ENCODE results near the gene VSX1. TPM values are rescaled to one million over a fixed set of nuclear protein-coding genes. Genes with fewer than 3 reads are reported as not detected.
A peak's percentile ranks its signal among the peaks of the same experiment; 100 is the strongest.

Gene VSX1
- total and polyA plus RNA-seq, 2 experiments from 2014 or later, result not detected

- Histone ChIP-seq H3K9me2 (replicated peaks; ENCODE audit: insufficient read depth) (no peaks in the 10 kb centered on the region), H3K9me3 (ENCODE audit: low read depth) (no peaks in the 10 kb centered on the region), H3K4me3 (no peak overlapping the region), H3K27me3 (no peaks in the 10 kb centered on the region), H3K4me1 (ENCODE audit: insufficient read depth) (peaks cover 25% of the 10 kb centered on the region), H3K36me3 (replicated peaks; ENCODE audit: insufficient read depth, low read depth) (no peaks in the 10 kb centered on the region), H4K20me1 (ENCODE audit: insufficient read depth, poor library complexity, severe bottlenecking) (no peaks in the 10 kb centered on the region), H3K4me2 (no peak overlapping the region), H3K27ac (peak overlapping the region; percentile 50), H3K79me2 (peaks cover 19% of the 10 kb centered on the region), H2AFZ (no peak overlapping the region)
- TF ChIP-seq, protein P1, sequence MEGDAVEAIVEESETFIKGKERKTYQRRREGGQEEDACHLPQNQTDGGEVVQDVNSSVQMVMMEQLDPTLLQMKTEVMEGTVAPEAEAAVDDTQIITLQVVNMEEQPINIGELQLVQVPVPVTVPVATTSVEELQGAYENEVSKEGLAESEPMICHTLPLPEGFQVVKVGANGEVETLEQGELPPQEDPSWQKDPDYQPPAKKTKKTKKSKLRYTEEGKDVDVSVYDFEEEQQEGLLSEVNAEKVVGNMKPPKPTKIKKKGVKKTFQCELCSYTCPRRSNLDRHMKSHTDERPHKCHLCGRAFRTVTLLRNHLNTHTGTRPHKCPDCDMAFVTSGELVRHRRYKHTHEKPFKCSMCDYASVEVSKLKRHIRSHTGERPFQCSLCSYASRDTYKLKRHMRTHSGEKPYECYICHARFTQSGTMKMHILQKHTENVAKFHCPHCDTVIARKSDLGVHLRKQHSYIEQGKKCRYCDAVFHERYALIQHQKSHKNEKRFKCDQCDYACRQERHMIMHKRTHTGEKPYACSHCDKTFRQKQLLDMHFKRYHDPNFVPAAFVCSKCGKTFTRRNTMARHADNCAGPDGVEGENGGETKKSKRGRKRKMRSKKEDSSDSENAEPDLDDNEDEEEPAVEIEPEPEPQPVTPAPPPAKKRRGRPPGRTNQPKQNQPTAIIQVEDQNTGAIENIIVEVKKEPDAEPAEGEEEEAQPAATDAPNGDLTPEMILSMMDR (IDR thresholded peaks at IDR 0.05; ENCODE audit: poor library complexity), result no peak
- TF ChIP-seq EZH2 (IDR thresholded peaks at IDR 0.05; ENCODE audit: borderline replicate concordance) (no peak), EZH2phosphoT487 (IDR thresholded peaks at IDR 0.05; ENCODE audit: low read depth, severe bottlenecking, unreplicated experiment) (no peak)
- DNase-seq (ENCODE audit: low spot score), result no peak
- WGBS (ENCODE audit: low lambda C conversion rate, missing lambda C conversion rate), result 43% methylated on average over 3 of the region's 3 CpGs
Observed at GRCh38 chr20:25031241-25031640, 50.7 kb downstream of the VSX1 start.

DNA sequence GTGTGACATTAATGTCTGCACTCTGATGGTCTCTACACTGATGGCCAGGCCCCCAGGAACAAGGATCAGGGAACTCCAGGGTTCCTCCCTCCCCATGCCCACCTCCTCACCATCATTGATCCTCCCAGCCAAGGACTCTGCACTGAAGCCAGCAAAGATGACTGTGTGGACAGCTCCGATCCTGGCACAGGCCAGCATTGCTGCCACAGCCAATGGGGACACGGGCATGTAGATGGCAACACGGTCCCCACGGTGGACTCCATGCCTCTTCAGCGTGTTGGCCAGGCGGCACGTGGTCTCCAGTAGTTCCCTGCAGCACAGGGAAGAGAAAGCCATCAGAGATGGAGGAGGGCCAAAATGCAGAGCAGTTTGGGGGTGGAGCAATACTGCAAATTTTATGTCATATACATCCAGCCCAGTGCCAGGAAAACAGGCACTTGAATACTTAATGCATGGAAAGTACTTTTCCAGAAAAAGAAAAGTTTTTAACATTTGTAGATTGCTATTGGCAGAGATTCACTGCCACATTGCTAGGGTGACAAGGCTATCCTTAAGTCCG is 51.2 kb downstream of the VSX1 start:
- TF ChIP-seq EZH2phosphoT487 (IDR thresholded peaks at IDR 0.05; ENCODE audit: low read depth, severe bottlenecking, unreplicated experiment), result no peak
- no peak for TF ChIP-seq EZH2 (IDR thresholded peaks at IDR 0.05; ENCODE audit: borderline replicate concordance)
- TF ChIP-seq, protein P1 (IDR thresholded peaks at IDR 0.05; ENCODE audit: poor library complexity), result no peak
- peaks cover 24% of the 10 kb centered on the region for H3K4me1 ChIP-seq (ENCODE audit: insufficient read depth)

GRCh38 chr20:25030007-25030648 is 51.8 kb downstream of the VSX1 start:
- H3K4me3 ChIP-seq, result no peak overlapping the region
- H2AFZ ChIP-seq, result no peak overlapping the region
- 96% methylated on average over 5 of the region's 5 CpGs for WGBS (ENCODE audit: low lambda C conversion rate, missing lambda C conversion rate)
- H3K9me3 ChIP-seq (ENCODE audit: low read depth), result no peaks in the 10 kb centered on the region
- no peaks in the 10 kb centered on the region for H4K20me1 ChIP-seq (ENCODE audit: insufficient read depth, poor library complexity, severe bottlenecking)
- peaks cover 20% of the 10 kb centered on the region for H3K79me2 ChIP-seq
- no peak for TF ChIP-seq EZH2phosphoT487 (IDR thresholded peaks at IDR 0.05; ENCODE audit: low read depth, severe bottlenecking, unreplicated experiment)
- TF ChIP-seq EZH2 (IDR thresholded peaks at IDR 0.05; ENCODE audit: borderline replicate concordance), result no peak
- TF ChIP-seq, protein P1 (IDR thresholded peaks at IDR 0.05; ENCODE audit: poor library complexity), result no peak
- no peak for DNase-seq (ENCODE audit: low spot score)
- H3K9me2 ChIP-seq (replicated peaks; ENCODE audit: insufficient read depth), result no peaks in the 10 kb centered on the region
- no peaks in the 10 kb centered on the region for H3K36me3 ChIP-seq (replicated peaks; ENCODE audit: insufficient read depth, low read depth)
- H3K4me1 ChIP-seq (ENCODE audit: insufficient read depth), result peaks cover 24% of the 10 kb centered on the region
- H3K27me3 ChIP-seq, result no peaks in the 10 kb centered on the region
- no peak overlapping the region for H3K4me2 ChIP-seq
- no peak overlapping the region for H3K27ac ChIP-seq

More for the DNA sequence above, 51.2 kb downstream of the VSX1 start:
- H4K20me1 ChIP-seq (ENCODE audit: insufficient read depth, poor library complexity, severe bottlenecking), result no peaks in the 10 kb centered on the region
- peaks cover 19% of the 10 kb centered on the region for H3K79me2 ChIP-seq
- no peak overlapping the region for H2AFZ ChIP-seq
- WGBS (ENCODE audit: low lambda C conversion rate, missing lambda C conversion rate), result 91% methylated on average over 8 of the region's 8 CpGs
- no peak for DNase-seq (ENCODE audit: low spot score)
- H3K27me3 ChIP-seq, result no peaks in the 10 kb centered on the region
- H3K27ac ChIP-seq, result peak overlapping the region; percentile 36
- H3K36me3 ChIP-seq (replicated peaks; ENCODE audit: insufficient read depth, low read depth), result no peaks in the 10 kb centered on the region
- H3K9me2 ChIP-seq (replicated peaks; ENCODE audit: insufficient read depth), result no peaks in the 10 kb centered on the region
- H3K9me3 ChIP-seq (ENCODE audit: low read depth), result no peaks in the 10 kb centered on the region
- H3K4me3 ChIP-seq, result no peak overlapping the region
- H3K4me2 ChIP-seq, result no peak overlapping the region
